A673 (cell line): ENCODE measurements around the gene CSNK2A1.

Source experiments
- EZH2 ChIP-seq: fragments of 200-600 bp; sonication (generic); IDR thresholded peaks from 2 replicates; pipeline ENCODE4 v1.6.1; 2017; ENCODE audit warnings: borderline replicate concordance, low read depth, mild to moderate bottlenecking, mixed read lengths, antibody characterized with exemption, low read length; ENCODE audit not compliant: poor library complexity, severe bottlenecking
- TF ChIP-seq, protein P1 (sequence below): fragments of 300-800, 200-600 bp; sonication (generic); conservative IDR thresholded peaks from 2 replicates; pipeline ENCODE4 v1.5.1; 2017; ENCODE audit warnings: low read depth, mild to moderate bottlenecking, antibody characterized with exemption, low read length, moderate library complexity, mixed read lengths

DNA sequence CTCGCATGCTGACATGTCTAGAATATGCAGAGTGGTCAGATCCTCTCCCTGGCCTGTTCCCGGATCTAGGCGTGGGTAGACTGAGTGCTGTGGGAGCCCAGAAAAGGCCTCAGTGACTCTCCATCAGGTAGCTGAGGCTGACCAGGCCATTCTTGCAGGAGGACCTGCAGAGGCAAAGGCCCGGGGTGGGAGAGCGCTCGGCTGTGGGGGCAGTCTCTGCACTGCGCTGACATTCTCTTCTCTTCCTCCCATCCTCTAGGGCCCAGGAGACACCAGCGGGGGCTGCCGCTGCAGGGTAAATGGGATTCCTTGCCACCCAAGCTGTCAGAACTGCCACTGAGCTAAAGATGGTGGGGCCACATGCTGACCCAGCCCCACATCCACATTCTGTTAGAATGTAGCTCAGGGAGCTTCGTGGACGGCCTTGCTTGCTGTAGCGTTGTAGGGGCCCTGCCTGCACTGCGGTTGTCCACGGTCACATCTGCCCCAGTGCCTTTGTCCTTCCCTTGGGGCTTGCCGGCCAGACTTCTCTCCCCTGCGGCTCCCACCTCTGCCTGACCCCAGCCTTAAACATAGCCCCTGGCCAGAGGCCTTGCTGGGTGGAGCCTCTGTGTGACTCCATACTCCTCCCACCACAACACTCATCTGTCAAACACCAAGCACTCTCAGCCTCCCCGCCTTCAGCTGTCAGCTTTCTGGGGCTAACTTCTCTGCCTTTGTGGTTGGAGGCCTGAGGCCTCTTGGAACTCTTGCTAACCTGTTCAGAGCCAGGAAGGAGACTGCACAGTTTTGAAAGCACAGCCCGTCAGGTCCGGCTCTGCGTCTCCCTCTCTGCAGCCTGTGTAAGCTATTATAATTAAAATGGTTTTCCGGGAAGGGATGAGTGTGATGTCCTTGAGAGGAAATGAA is 113.2 kb downstream of the CSNK2A1 start:
- TF ChIP-seq, protein P1, sequence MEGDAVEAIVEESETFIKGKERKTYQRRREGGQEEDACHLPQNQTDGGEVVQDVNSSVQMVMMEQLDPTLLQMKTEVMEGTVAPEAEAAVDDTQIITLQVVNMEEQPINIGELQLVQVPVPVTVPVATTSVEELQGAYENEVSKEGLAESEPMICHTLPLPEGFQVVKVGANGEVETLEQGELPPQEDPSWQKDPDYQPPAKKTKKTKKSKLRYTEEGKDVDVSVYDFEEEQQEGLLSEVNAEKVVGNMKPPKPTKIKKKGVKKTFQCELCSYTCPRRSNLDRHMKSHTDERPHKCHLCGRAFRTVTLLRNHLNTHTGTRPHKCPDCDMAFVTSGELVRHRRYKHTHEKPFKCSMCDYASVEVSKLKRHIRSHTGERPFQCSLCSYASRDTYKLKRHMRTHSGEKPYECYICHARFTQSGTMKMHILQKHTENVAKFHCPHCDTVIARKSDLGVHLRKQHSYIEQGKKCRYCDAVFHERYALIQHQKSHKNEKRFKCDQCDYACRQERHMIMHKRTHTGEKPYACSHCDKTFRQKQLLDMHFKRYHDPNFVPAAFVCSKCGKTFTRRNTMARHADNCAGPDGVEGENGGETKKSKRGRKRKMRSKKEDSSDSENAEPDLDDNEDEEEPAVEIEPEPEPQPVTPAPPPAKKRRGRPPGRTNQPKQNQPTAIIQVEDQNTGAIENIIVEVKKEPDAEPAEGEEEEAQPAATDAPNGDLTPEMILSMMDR: no peak
- TF ChIP-seq EZH2: no peak
